ENCODE results near the gene TADA1.

TADA1 gene

GRCh38 chr1:166875734-166876539, at the start of gene TADA1:
TADA1 (minus strand) TSS chr1:166876264; CDS start chr1:166876233, 31 bp downstream.
- H3K27me3 ChIP-seq (ENCODE audit: control insufficient read depth in 5 of 5, insufficient read depth in 4 of 5, low read length in 5 of 5): no peaks in the 10 kb centered on the region
- H3K36me3 ChIP-seq (ENCODE audit: control insufficient read depth in 5 of 5, insufficient read depth in 5 of 5, low read length in 5 of 5): no peaks in the 10 kb centered on the region
- H3K9ac ChIP-seq (ENCODE audit: low read length in 5 of 5): peak within 1 kb of the TSS; percentile 32 to 92 (median 90)
- H3K4me1 ChIP-seq (ENCODE audit: control insufficient read depth in 5 of 5, insufficient read depth in 5 of 5, low read length in 5 of 5): peaks cover 3 to 18% (median 13%) of the 10 kb centered on the region in 5 donors
- peak within 1 kb of the TSS; percentile 77 for H3K27ac ChIP-seq (ENCODE audit: low read depth, low read length)
- H3K9me3 ChIP-seq (ENCODE audit: control insufficient read depth in 5 of 5, low read length in 5 of 5): no peaks in the 10 kb centered on the region
- H3K4me3 ChIP-seq (ENCODE audit: low read depth in 1 of 5, low read length in 5 of 5): peak within 1 kb of the TSS; percentile 70 to 86 (median 82)

GRCh38 chr1:166924823-166925541, 48.9 kb upstream of the TADA1 start:
- no peak overlapping the region for H3K27ac ChIP-seq (ENCODE audit: low read depth, low read length)
- no peak overlapping the region for H3K4me3 ChIP-seq (ENCODE audit: low read depth in 1 of 5, low read length in 5 of 5)
- no peaks in the 10 kb centered on the region for H3K36me3 ChIP-seq (ENCODE audit: control insufficient read depth in 5 of 5, insufficient read depth in 5 of 5, low read length in 5 of 5)
- H3K9me3 ChIP-seq (ENCODE audit: control insufficient read depth in 5 of 5, low read length in 5 of 5): no peaks in the 10 kb centered on the region
- peaks cover 13 to 24% (median 22%) of the 10 kb centered on the region in 5 donors for H3K27me3 ChIP-seq (ENCODE audit: control insufficient read depth in 5 of 5, insufficient read depth in 4 of 5, low read length in 5 of 5)
- peaks cover 0 to 10% (median 8%) of the 10 kb centered on the region in 5 donors for H3K4me1 ChIP-seq (ENCODE audit: control insufficient read depth in 5 of 5, insufficient read depth in 5 of 5, low read length in 5 of 5)
- H3K9ac ChIP-seq (ENCODE audit: low read length in 5 of 5): no peak overlapping the region

- Histone ChIP-seq H3K4me1 (ENCODE audit: control insufficient read depth in 5 of 5, insufficient read depth in 5 of 5, low read length in 5 of 5) (peaks cover 0 to 10% (median 8%) of the 10 kb centered on the region in 5 donors), H3K9ac (ENCODE audit: low read length in 5 of 5) (no peak overlapping the region), H3K27ac (ENCODE audit: low read depth, low read length) (no peak overlapping the region), H3K27me3 (ENCODE audit: control insufficient read depth in 5 of 5, insufficient read depth in 4 of 5, low read length in 5 of 5) (peaks cover 16 to 39% (median 34%) of the 10 kb centered on the region in 5 donors), H3K9me3 (ENCODE audit: control insufficient read depth in 5 of 5, low read length in 5 of 5) (no peaks in the 10 kb centered on the region), H3K36me3 (ENCODE audit: control insufficient read depth in 5 of 5, insufficient read depth in 5 of 5, low read length in 5 of 5) (no peaks in the 10 kb centered on the region), H3K4me3 (ENCODE audit: low read depth in 1 of 5, low read length in 5 of 5) (peak overlapping the region in 4 of 5 donors; percentile 8 to 54 (median 42))
Measured at GRCh38 chr1:166920561-166921475, 44.8 kb upstream of the TADA1 start.

- Histone ChIP-seq H3K36me3 (ENCODE audit: control insufficient read depth in 5 of 5, insufficient read depth in 5 of 5, low read length in 5 of 5) (no peaks in the 10 kb centered on the region), H3K9ac (ENCODE audit: low read length in 5 of 5) (no peak overlapping the region), H3K27me3 (ENCODE audit: control insufficient read depth in 5 of 5, insufficient read depth in 4 of 5, low read length in 5 of 5) (peaks cover 16 to 39% (median 31%) of the 10 kb centered on the region in 5 donors), H3K9me3 (ENCODE audit: control insufficient read depth in 5 of 5, low read length in 5 of 5) (no peaks in the 10 kb centered on the region), H3K27ac (ENCODE audit: low read depth, low read length) (no peak overlapping the region), H3K4me3 (ENCODE audit: low read depth in 1 of 5, low read length in 5 of 5) (no peak overlapping the region), H3K4me1 (ENCODE audit: control insufficient read depth in 5 of 5, insufficient read depth in 5 of 5, low read length in 5 of 5) (peaks cover 0 to 10% (median 8%) of the 10 kb centered on the region in 5 donors)
Measured at GRCh38 chr1:166918956-166919316, 42.9 kb upstream of the TADA1 start.

- H3K9ac ChIP-seq (ENCODE audit: low read length in 5 of 5): no peak overlapping the region
- H3K4me3 ChIP-seq (ENCODE audit: low read depth in 1 of 5, low read length in 5 of 5): no peak overlapping the region
- no peaks in the 10 kb centered on the region for H3K36me3 ChIP-seq (ENCODE audit: control insufficient read depth in 5 of 5, insufficient read depth in 5 of 5, low read length in 5 of 5)
- H3K27ac ChIP-seq (ENCODE audit: low read depth, low read length): no peak overlapping the region
- peaks cover 16 to 39% (median 33%) of the 10 kb centered on the region in 5 donors for H3K27me3 ChIP-seq (ENCODE audit: control insufficient read depth in 5 of 5, insufficient read depth in 4 of 5, low read length in 5 of 5)
- H3K9me3 ChIP-seq (ENCODE audit: control insufficient read depth in 5 of 5, low read length in 5 of 5): no peaks in the 10 kb centered on the region
- peaks cover 0 to 10% (median 8%) of the 10 kb centered on the region in 5 donors for H3K4me1 ChIP-seq (ENCODE audit: control insufficient read depth in 5 of 5, insufficient read depth in 5 of 5, low read length in 5 of 5)
Measured at GRCh38 chr1:166918088-166918955, 42.3 kb upstream of the TADA1 start.

- H3K9me3 ChIP-seq (ENCODE audit: control insufficient read depth in 5 of 5, low read length in 5 of 5): peaks cover 0 to 3% (median 0%) of the 10 kb centered on the region in 5 donors
- peaks cover 0 to 7% (median 6%) of the 10 kb centered on the region in 5 donors for H3K4me1 ChIP-seq (ENCODE audit: control insufficient read depth in 5 of 5, insufficient read depth in 5 of 5, low read length in 5 of 5)
- peaks cover 12 to 25% (median 22%) of the 10 kb centered on the region in 5 donors for H3K27me3 ChIP-seq (ENCODE audit: control insufficient read depth in 5 of 5, insufficient read depth in 4 of 5, low read length in 5 of 5)
- no peak overlapping the region for H3K9ac ChIP-seq (ENCODE audit: low read length in 5 of 5)
- H3K4me3 ChIP-seq (ENCODE audit: low read depth in 1 of 5, low read length in 5 of 5): no peak overlapping the region
- H3K27ac ChIP-seq (ENCODE audit: low read depth, low read length): no peak overlapping the region
- H3K36me3 ChIP-seq (ENCODE audit: control insufficient read depth in 5 of 5, insufficient read depth in 5 of 5, low read length in 5 of 5): no peaks in the 10 kb centered on the region
Measured at GRCh38 chr1:166915941-166916340, 39.9 kb upstream of the TADA1 start.

- Histone ChIP-seq H3K9me3 (ENCODE audit: control insufficient read depth in 5 of 5, low read length in 5 of 5) (peaks cover 0 to 3% (median 0%) of the 10 kb centered on the region in 5 donors), H3K4me1 (ENCODE audit: control insufficient read depth in 5 of 5, insufficient read depth in 5 of 5, low read length in 5 of 5) (no peaks in the 10 kb centered on the region), H3K9ac (ENCODE audit: low read length in 5 of 5) (no peak overlapping the region), H3K27ac (ENCODE audit: low read depth, low read length) (no peak overlapping the region), H3K4me3 (ENCODE audit: low read depth in 1 of 5, low read length in 5 of 5) (no peak overlapping the region), H3K36me3 (ENCODE audit: control insufficient read depth in 5 of 5, insufficient read depth in 5 of 5, low read length in 5 of 5) (no peaks in the 10 kb centered on the region), H3K27me3 (ENCODE audit: control insufficient read depth in 5 of 5, insufficient read depth in 4 of 5, low read length in 5 of 5) (peaks cover 4 to 17% (median 13%) of the 10 kb centered on the region in 5 donors)
Measured at GRCh38 chr1:166915042-166915441, 39.0 kb upstream of the TADA1 start.

- Histone ChIP-seq H3K27me3 (ENCODE audit: control insufficient read depth in 5 of 5, insufficient read depth in 4 of 5, low read length in 5 of 5) (peaks cover 3 to 11% (median 5%) of the 10 kb centered on the region in 5 donors), H3K27ac (ENCODE audit: low read depth, low read length) (no peak overlapping the region), H3K4me3 (ENCODE audit: low read depth in 1 of 5, low read length in 5 of 5) (no peak overlapping the region), H3K4me1 (ENCODE audit: control insufficient read depth in 5 of 5, insufficient read depth in 5 of 5, low read length in 5 of 5) (no peaks in the 10 kb centered on the region), H3K9me3 (ENCODE audit: control insufficient read depth in 5 of 5, low read length in 5 of 5) (peaks cover 0 to 3% (median 0%) of the 10 kb centered on the region in 5 donors), H3K36me3 (ENCODE audit: control insufficient read depth in 5 of 5, insufficient read depth in 5 of 5, low read length in 5 of 5) (no peaks in the 10 kb centered on the region), H3K9ac (ENCODE audit: low read length in 5 of 5) (peak overlapping the region in 1 of 5 donors; percentile 14)
Measured at GRCh38 chr1:166914111-166914510, 38.0 kb upstream of the TADA1 start.

- Histone ChIP-seq H3K9me3 (ENCODE audit: control insufficient read depth in 5 of 5, low read length in 5 of 5) (peaks cover 0 to 3% (median 0%) of the 10 kb centered on the region in 5 donors), H3K4me1 (ENCODE audit: control insufficient read depth in 5 of 5, insufficient read depth in 5 of 5, low read length in 5 of 5) (no peaks in the 10 kb centered on the region), H3K27me3 (ENCODE audit: control insufficient read depth in 5 of 5, insufficient read depth in 4 of 5, low read length in 5 of 5) (peaks cover 0 to 3% (median 0%) of the 10 kb centered on the region in 5 donors), H3K9ac (ENCODE audit: low read length in 5 of 5) (no peak overlapping the region), H3K27ac (ENCODE audit: low read depth, low read length) (no peak overlapping the region), H3K4me3 (ENCODE audit: low read depth in 1 of 5, low read length in 5 of 5) (no peak overlapping the region), H3K36me3 (ENCODE audit: control insufficient read depth in 5 of 5, insufficient read depth in 5 of 5, low read length in 5 of 5) (no peaks in the 10 kb centered on the region)
Measured at GRCh38 chr1:166911624-166912023, 35.6 kb upstream of the TADA1 start.

All from subcutaneous abdominal adipose tissue (tissue), 5 donors.